ENCODE results near the gene TRAPPC8. TPM values are rescaled to one million over a fixed set of nuclear protein-coding genes. Genes with fewer than 3 reads are reported as not detected.

Gene TRAPPC8, protein sequence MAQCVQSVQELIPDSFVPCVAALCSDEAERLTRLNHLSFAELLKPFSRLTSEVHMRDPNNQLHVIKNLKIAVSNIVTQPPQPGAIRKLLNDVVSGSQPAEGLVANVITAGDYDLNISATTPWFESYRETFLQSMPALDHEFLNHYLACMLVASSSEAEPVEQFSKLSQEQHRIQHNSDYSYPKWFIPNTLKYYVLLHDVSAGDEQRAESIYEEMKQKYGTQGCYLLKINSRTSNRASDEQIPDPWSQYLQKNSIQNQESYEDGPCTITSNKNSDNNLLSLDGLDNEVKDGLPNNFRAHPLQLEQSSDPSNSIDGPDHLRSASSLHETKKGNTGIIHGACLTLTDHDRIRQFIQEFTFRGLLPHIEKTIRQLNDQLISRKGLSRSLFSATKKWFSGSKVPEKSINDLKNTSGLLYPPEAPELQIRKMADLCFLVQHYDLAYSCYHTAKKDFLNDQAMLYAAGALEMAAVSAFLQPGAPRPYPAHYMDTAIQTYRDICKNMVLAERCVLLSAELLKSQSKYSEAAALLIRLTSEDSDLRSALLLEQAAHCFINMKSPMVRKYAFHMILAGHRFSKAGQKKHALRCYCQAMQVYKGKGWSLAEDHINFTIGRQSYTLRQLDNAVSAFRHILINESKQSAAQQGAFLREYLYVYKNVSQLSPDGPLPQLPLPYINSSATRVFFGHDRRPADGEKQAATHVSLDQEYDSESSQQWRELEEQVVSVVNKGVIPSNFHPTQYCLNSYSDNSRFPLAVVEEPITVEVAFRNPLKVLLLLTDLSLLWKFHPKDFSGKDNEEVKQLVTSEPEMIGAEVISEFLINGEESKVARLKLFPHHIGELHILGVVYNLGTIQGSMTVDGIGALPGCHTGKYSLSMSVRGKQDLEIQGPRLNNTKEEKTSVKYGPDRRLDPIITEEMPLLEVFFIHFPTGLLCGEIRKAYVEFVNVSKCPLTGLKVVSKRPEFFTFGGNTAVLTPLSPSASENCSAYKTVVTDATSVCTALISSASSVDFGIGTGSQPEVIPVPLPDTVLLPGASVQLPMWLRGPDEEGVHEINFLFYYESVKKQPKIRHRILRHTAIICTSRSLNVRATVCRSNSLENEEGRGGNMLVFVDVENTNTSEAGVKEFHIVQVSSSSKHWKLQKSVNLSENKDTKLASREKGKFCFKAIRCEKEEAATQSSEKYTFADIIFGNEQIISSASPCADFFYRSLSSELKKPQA (N-terminal part only)
- 10 to 100 TPM; 32.3 to 35.9 (median 33.9) TPM for total RNA-seq

DNA sequence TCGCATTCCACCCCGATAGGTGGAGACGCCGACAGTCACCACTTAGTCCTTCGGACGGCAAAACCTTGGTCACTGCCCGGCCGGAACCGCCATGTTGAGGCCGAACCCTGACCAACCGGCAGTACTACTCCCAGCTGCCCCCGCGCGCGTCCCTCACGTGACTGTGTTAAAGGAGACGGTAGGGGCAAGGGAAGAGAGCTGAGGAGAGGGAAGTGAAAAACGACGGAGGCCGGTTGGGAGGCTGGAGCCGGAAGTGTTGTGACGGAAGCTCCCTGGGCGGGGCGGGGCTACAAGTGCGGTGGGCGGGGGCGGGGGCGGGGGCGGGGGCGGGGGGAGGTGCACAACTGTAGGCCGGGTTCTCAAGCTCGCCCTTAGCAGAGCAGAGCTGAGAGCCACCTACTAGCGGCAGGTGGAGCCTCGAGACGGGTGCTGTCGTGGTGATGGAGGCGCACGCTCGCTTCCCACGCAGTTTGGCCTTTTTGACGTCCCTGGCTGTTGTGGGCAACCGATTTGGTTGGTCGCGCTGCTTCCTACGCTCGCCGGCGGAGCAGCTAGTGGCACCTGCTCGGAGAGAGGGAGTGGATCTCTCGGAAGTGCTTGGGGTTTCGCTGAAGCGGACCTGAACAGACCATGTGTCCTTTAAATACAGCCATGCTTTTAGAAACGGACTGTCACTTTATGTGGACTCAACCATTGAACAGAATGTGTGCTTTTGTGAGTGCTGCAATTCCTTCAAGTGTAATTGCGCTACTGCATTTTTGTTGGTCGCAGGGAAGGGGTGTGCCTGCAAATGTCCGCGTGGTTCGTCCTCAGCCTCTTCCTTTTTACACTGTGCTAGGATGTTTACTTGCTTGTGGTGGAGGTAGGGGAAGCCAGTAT is at the start of gene TRAPPC8:
Gene TRAPPC8 (minus strand): TSS at position 130 of the 879 bp plus-strand sequence. CDS start 364 bp downstream, outside the sequence.
- ATAC-seq (peak; percentile 85 to 86), DNase-seq (peak; percentile 82)
- Mint-ChIP-seq H3K4me1 (ENCODE audit: low read depth) (peaks cover 44% of the 10 kb centered on the region), H3K9me3 (no peaks in the 10 kb centered on the region), H3K27me3 (ENCODE audit: low read depth) (no peaks in the 10 kb centered on the region), H3K36me3 (ENCODE audit: insufficient read depth) (peaks cover 9% of the 10 kb centered on the region), H3K4me3 (peak within 1 kb of the TSS; percentile 99)

DNA sequence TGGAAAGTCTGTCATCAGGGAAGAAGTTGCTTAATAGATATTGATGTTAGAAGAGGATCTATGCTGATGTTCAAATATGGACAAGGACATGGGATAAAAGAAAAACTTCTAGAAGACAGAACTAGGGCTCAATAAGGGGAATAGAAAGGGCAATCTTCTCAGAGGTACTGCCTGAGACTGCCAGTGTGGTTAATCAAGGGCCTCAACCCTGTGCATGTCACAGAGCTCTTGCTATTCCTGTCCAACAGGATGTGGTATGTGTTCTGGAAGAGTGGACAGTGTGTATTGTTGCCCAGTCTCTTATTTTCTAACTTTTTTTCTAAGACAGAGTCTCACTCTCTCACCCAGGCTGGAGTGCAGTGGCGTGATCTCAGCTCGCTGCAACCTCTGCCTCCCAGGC is 47.9 kb upstream of the TRAPPC8 start:
- ATAC-seq = no peak
- H3K36me3 Mint-ChIP-seq (ENCODE audit: insufficient read depth) = no peaks in the 10 kb centered on the region
- H3K4me3 Mint-ChIP-seq = no peak overlapping the region
- H3K4me1 Mint-ChIP-seq (ENCODE audit: low read depth) = no peaks in the 10 kb centered on the region
- no peaks in the 10 kb centered on the region for H3K27me3 Mint-ChIP-seq (ENCODE audit: low read depth)
- no peak for DNase-seq
- H3K9me3 Mint-ChIP-seq = no peaks in the 10 kb centered on the region

DNA sequence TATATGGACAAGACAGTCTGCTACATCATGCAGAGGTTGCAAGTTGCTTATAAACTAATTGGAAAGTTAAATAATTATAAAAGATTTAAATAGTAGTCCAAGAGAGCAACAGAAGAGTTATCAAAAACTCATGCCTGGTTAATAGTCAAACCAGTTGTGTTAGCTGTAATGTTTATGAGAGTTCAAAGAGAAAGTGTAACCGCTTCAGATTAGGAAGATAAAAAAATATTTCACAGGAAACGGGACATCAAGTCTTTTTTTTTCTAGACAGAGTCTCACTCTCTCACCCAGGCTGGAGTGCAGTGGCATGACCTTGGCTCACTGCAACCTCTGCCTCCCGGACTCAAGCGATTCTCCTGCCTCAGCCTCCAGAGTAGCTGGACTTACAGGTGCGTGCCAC is 41.0 kb upstream of the TRAPPC8 start:
- no peak for ATAC-seq
- no peaks in the 10 kb centered on the region for H3K36me3 Mint-ChIP-seq (ENCODE audit: insufficient read depth)
- H3K9me3 Mint-ChIP-seq = peaks cover under 1% of the 10 kb centered on the region
- H3K4me3 Mint-ChIP-seq = no peak overlapping the region
- DNase-seq = no peak
- H3K4me1 Mint-ChIP-seq (ENCODE audit: low read depth) = peaks cover 23% of the 10 kb centered on the region
- no peaks in the 10 kb centered on the region for H3K27me3 Mint-ChIP-seq (ENCODE audit: low read depth)

DNA sequence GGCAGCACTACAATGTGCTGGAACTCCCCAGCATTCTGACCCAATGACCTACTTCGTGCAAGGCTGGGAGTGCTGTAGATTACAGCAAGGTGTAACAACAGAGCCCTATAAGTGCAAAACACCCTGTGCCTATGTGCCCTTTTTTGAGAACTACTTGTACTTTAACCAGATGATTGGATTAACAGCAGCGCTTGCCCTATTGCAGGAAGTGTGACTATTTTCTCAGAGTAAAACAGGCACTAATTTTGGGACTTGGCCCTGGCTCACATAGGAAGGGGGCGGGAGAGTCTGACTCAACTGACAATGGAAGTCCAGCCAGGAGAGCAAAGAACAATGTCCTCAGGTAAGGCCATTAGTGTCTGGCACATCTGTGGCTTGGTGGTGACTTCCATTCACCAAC is 40.1 kb upstream of the TRAPPC8 start:
- no peak for DNase-seq
- ATAC-seq = no peak
- Mint-ChIP-seq H3K27me3 (ENCODE audit: low read depth) (no peaks in the 10 kb centered on the region), H3K4me3 (no peak overlapping the region), H3K36me3 (ENCODE audit: insufficient read depth) (no peaks in the 10 kb centered on the region), H3K4me1 (ENCODE audit: low read depth) (peaks cover 23% of the 10 kb centered on the region), H3K9me3 (peaks cover 7% of the 10 kb centered on the region)

DNA sequence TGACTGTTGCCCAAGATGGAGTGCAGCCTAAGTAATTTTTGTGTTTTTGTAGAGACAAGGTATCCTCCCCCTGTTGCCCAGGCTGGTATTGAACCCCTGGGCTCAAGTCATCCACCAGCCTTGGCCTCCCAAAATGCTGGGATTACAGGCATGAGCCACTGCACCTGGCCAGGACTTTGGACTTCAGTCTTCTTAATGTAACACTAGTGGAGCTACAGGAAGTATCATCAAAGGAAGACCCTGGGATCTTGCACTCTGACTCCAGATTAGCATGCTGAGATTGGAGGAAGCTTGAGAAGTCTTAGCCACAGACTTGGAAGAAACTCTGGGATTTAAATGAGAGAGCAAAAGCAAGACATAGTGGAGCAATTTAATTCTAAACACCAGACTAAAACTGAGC is 37.9 kb upstream of the TRAPPC8 start:
- H3K27me3 Mint-ChIP-seq (ENCODE audit: low read depth) = no peaks in the 10 kb centered on the region
- H3K4me1 Mint-ChIP-seq (ENCODE audit: low read depth) = peaks cover 23% of the 10 kb centered on the region
- ATAC-seq = no peak
- DNase-seq = no peak
- H3K9me3 Mint-ChIP-seq = peaks cover 7% of the 10 kb centered on the region
- no peaks in the 10 kb centered on the region for H3K36me3 Mint-ChIP-seq (ENCODE audit: insufficient read depth)
- no peak overlapping the region for H3K4me3 Mint-ChIP-seq

DNA sequence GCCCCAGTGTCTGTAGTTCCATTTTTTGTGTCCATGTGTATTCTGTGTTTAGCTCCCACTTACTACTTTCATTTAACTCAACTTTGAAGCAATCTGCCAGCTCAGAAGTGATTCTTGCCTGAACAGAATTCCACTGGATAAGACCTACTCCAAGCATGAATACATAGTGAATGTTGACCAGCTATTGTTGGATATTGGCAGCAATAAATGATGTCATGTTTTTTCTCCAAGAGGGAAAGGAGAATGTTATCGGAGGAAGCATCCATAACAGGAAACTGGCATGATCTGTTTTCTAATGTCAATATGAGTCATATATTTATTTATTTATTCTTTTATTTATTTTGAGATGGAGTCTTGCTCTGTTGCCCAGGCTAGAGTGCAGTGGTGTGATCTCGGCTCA is 36.8 kb upstream of the TRAPPC8 start:
- no peak for DNase-seq
- H3K36me3 Mint-ChIP-seq (ENCODE audit: insufficient read depth) = no peaks in the 10 kb centered on the region
- H3K4me1 Mint-ChIP-seq (ENCODE audit: low read depth) = peaks cover 20% of the 10 kb centered on the region
- no peak for ATAC-seq
- H3K27me3 Mint-ChIP-seq (ENCODE audit: low read depth) = no peaks in the 10 kb centered on the region
- H3K9me3 Mint-ChIP-seq = peaks cover 14% of the 10 kb centered on the region
- H3K4me3 Mint-ChIP-seq = no peak overlapping the region

DNA sequence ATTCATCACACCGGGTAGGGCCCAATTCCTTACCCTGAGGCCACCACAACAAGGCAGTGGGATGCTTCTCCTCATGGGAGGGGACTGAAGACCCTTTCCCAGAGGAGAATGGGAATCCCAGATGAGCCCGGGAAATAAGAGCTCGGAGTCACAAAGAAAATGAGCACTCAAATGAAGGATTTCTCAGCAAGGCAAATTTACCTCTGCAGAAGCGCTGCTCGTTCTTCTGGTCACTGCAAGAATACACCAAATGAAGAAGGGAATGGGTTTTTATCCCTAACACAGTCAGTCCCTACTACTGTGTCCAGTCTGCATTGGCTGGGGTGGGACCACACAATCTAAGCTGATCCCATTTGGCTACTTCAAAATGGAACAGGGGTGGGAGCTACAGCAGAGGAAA is 35.7 kb upstream of the TRAPPC8 start:
- Mint-ChIP-seq H3K9me3 (peaks cover 25% of the 10 kb centered on the region), H3K4me3 (no peak overlapping the region), H3K4me1 (ENCODE audit: low read depth) (peaks cover 10% of the 10 kb centered on the region), H3K36me3 (ENCODE audit: insufficient read depth) (peaks cover 3% of the 10 kb centered on the region), H3K27me3 (ENCODE audit: low read depth) (no peaks in the 10 kb centered on the region)
- DNase-seq (no peak), ATAC-seq (no peak)

DNA sequence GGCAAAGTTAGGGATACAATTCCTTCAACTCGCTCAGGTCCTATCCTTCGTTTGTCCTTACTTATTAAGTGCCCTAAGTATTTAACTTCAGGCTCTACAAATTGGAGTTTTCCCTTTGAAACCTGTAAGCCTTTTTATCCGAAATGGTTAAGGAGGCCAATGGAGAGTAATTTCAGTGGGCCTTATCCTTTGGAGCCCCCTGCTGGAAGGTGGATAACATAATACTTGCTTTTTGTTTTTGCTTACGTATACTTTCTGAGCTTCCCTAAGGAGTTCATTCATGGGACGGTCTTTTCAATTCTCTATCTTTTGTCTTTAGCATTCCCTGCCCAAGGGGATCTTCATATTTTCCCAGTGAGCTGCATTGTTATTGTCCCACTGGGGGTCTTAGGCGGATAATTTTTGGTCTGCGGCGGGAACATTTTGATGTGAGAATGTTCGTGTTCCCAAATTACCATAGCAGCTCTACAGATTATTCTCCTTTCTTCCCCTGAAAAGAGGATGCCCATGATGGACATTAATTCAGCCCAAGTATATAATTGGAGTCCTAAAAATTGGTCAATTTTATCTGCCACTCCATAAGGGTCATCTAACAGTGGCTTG is 34.4 kb upstream of the TRAPPC8 start:
- Mint-ChIP-seq H3K36me3 (ENCODE audit: insufficient read depth) (peaks cover 3% of the 10 kb centered on the region), H3K4me3 (no peak overlapping the region), H3K4me1 (ENCODE audit: low read depth) (no peaks in the 10 kb centered on the region), H3K9me3 (peaks cover 29% of the 10 kb centered on the region), H3K27me3 (ENCODE audit: low read depth) (no peaks in the 10 kb centered on the region)
- no peak for DNase-seq
- ATAC-seq = no peak

DNA sequence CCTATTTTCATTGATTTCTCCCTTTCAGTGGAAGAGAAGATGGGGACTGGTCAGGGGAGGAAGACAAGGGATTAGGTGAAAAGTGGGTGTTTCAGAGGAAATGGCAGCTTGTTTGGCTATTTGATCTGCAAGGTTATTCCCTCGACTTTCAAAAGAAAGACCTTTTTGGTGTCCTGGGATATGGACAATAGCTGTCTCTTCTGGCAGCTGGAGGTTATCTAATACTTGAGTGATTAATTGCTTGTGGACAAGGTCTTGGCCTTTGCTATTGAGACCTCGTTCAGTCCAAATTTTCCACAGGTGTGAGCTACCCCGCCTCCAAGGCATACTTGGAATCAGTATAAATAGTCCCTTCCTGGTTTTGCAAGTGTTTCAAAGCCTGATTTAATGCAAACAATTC is 33.3 kb upstream of the TRAPPC8 start:
- Mint-ChIP-seq H3K4me1 (ENCODE audit: low read depth) (no peaks in the 10 kb centered on the region), H3K36me3 (ENCODE audit: insufficient read depth) (peaks cover 3% of the 10 kb centered on the region), H3K9me3 (peaks cover 32% of the 10 kb centered on the region), H3K27me3 (ENCODE audit: low read depth) (no peaks in the 10 kb centered on the region), H3K4me3 (no peak overlapping the region)
- DNase-seq (no peak), ATAC-seq (no peak)

DNA sequence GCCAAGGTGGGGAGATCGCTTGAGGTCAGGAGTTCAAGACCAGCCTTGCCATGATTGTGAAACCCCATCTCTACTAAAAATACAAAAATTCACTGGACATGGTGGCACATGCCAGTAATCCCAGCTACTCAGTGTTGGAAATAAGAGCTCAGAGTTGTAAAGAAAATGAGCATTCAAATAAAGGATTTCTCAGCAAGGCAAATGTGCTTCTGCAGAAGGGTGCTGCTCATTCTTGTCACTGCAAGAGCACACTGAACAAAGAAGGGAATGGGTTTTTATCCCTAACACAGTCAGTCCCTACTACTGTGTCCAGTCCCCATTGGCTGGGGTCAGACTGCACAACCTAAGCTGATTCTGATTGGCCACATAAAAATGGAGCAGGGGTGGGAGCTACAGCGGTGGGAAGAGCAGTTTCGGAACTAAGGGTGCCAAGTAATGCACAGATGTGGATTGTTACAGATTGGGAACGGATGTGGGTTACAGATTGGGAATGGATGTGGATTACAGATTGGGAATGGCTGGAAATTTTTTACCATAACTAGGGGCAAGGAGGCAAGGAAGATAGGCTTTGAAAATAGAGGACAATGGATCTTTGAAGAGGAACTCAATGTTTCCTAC is 31.1 kb upstream of the TRAPPC8 start:
- no peak for ATAC-seq
- Mint-ChIP-seq H3K4me1 (ENCODE audit: low read depth) (no peaks in the 10 kb centered on the region), H3K4me3 (no peak overlapping the region), H3K27me3 (ENCODE audit: low read depth) (no peaks in the 10 kb centered on the region), H3K9me3 (peaks cover 32% of the 10 kb centered on the region), H3K36me3 (ENCODE audit: insufficient read depth) (peaks cover 3% of the 10 kb centered on the region)
- DNase-seq = no peak

DNA sequence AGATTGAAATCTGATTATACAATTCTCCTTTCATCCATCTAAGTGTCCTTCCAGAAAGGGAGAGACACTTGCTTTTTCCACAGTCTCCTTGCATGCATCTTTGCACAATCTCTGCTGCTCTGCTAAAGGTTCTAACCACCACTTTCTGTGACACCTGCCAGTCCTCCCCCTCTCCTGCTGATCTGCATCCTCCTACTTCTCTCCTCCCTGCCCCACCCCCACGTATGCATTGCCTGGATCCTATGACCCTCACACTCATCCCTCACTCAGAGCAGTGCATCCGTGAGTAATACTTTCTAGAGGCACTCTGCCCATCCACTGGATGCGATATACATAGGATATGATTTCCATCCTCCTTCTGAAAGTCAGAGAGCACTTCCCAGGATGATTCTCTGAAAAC is 27.7 kb upstream of the TRAPPC8 start:
- Mint-ChIP-seq H3K36me3 (ENCODE audit: insufficient read depth) (peaks cover 3% of the 10 kb centered on the region), H3K4me1 (ENCODE audit: low read depth) (no peaks in the 10 kb centered on the region), H3K27me3 (ENCODE audit: low read depth) (no peaks in the 10 kb centered on the region), H3K4me3 (no peak overlapping the region), H3K9me3 (peaks cover 25% of the 10 kb centered on the region)
- ATAC-seq (no peak), DNase-seq (no peak)

DNA sequence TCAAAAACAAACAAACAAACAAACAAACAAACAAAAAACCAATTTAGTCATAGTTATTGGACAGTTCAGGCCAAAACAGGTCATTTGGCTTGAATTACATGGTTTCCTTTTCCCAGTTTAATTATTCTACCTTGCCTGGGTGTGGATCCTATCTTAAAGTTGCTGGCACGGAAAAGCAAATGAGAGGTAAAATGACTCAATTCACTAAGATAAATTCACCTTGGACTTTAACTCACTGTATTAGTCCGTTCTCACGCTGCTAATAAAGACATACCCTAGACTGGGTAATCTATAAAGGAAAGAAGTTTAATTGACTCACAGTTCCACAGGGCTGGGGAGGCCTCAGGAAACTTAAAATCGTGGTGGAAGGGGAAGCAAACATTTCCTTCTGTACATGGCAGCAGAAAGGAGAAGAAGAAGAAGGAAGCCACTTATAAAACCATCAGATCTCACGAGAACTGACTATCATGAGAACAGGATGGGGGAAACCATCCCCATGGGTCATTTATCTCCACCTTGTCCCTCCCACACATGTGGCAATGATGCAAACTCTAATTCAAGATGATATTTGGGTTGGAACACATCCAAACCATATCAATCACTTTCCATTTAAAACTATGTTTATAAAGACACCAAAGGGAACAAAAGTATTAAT is 22.5 kb upstream of the TRAPPC8 start:
- DNase-seq (no peak), ATAC-seq (no peak)
- Mint-ChIP-seq H3K4me3 (no peak overlapping the region), H3K9me3 (no peaks in the 10 kb centered on the region), H3K27me3 (ENCODE audit: low read depth) (no peaks in the 10 kb centered on the region), H3K36me3 (ENCODE audit: insufficient read depth) (no peaks in the 10 kb centered on the region), H3K4me1 (ENCODE audit: low read depth) (no peaks in the 10 kb centered on the region)
